Fibroblast of mammary gland (primary cell): ENCODE data around the gene TEX38.
"Not testable (repeated sequence)": the region's sequence is repeated elsewhere in the genome, so short reads cannot be mapped to it uniquely, and the experiment has no call there.

Experiments used
- DNase-seq: peaks from one replicate; pipeline ENCODE4 v3.0.0-alpha.2; 2010; ENCODE audit warnings: low read depth
- H3K4me3 ChIP-seq: 2 replicates; pipeline ENCODE4 v1.5.1; 2011; ENCODE audit warnings: low read depth, mild to moderate bottlenecking, low read length, moderate library complexity; ENCODE audit not compliant: control insufficient read depth
- CTCF ChIP-seq: conservative IDR thresholded peaks from 2 replicates; pipeline ENCODE4 v1.5.1; 2011; ENCODE audit warnings: low read depth, low read length, inconsistent platforms; ENCODE audit not compliant: control insufficient read depth, insufficient read depth

Gene TEX38

GRCh38 chr1:46654012-46654411 is 17.6 kb upstream of the TEX38 start:
- no peak overlapping the region for H3K4me3 ChIP-seq
- no peak for TF ChIP-seq CTCF

GRCh38 chr1:46654698-46655097 is 17.0 kb upstream of the TEX38 start:
- DNase-seq, result not testable (repeated sequence)

More at GRCh38 chr1:46654012-46654411, 17.6 kb upstream of the TEX38 start:
- DNase-seq, result no peak

GRCh38 chr1:46655848-46656247 is 15.8 kb upstream of the TEX38 start:
- no peak overlapping the region for H3K4me3 ChIP-seq
- no peak for DNase-seq
- TF ChIP-seq CTCF, result no peak

More at GRCh38 chr1:46654698-46655097, 17.0 kb upstream of the TEX38 start:
- not testable (repeated sequence) for H3K4me3 ChIP-seq

- no peak for DNase-seq
- no peak for TF ChIP-seq CTCF
- no peak overlapping the region for H3K4me3 ChIP-seq
Observed at GRCh38 chr1:46656643-46657042, 15.0 kb upstream of the TEX38 start.

GRCh38 chr1:46657775-46658174 is 13.9 kb upstream of the TEX38 start:
- no peak overlapping the region for H3K4me3 ChIP-seq
- no peak for TF ChIP-seq CTCF
- DNase-seq, result no peak

GRCh38 chr1:46659307-46659870 is 12.3 kb upstream of the TEX38 start:
- no peak for DNase-seq
- TF ChIP-seq CTCF, result no peak

GRCh38 chr1:46660116-46660515 is 11.5 kb upstream of the TEX38 start:
- not testable (repeated sequence) for H3K4me3 ChIP-seq

More at GRCh38 chr1:46659307-46659870, 12.3 kb upstream of the TEX38 start:
- H3K4me3 ChIP-seq, result no peak overlapping the region

GRCh38 chr1:46662919-46663318 is 8.7 kb upstream of the TEX38 start:
- not testable (repeated sequence) for H3K4me3 ChIP-seq, DNase-seq

More at GRCh38 chr1:46660116-46660515, 11.5 kb upstream of the TEX38 start:
- not testable (repeated sequence) for DNase-seq
